ENCODE results near the gene RBP4.
A peak's percentile ranks its signal among the peaks of the same experiment; 100 is the strongest.

RBP4 gene

GRCh38 chr10:93566435-93567276 lies 34.4 kb downstream of the RBP4 start, which contains the start of gene FFAR4:
FFAR4 (plus strand) TSS chr10:93566665; CDS start chr10:93566721, 56 bp downstream.
- DNase-seq (ENCODE audit: low spot score): peak; percentile 54

- DNase-seq (ENCODE audit: low spot score): no peak
Measured at GRCh38 chr10:93565446-93565845, 35.6 kb downstream of the RBP4 start.

GRCh38 chr10:93560541-93560940 lies 40.5 kb downstream of the RBP4 start:
- no peak for DNase-seq (ENCODE audit: low spot score)

DNA sequence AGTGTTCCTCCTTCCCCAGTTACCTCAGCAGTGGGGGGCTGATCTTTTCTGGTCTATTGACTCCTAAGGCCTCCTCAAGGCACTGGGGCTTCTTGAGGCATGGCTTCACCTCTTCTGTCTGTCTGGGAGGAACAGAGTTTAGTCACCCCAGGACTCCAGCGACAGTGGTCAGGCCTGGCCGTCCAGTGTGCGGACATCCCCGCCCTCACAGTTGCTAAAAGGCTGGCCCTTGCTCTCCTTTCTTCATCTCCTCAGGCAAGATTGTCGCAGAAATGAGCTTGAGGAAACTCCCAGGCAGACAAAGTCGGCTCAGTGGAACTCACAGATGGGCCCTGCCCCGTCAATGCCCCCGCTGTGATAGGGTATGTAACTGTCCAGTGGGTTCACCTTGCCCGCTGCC lies 41.5 kb downstream of the RBP4 start:
- DNase-seq (ENCODE audit: low spot score): no peak

DNA sequence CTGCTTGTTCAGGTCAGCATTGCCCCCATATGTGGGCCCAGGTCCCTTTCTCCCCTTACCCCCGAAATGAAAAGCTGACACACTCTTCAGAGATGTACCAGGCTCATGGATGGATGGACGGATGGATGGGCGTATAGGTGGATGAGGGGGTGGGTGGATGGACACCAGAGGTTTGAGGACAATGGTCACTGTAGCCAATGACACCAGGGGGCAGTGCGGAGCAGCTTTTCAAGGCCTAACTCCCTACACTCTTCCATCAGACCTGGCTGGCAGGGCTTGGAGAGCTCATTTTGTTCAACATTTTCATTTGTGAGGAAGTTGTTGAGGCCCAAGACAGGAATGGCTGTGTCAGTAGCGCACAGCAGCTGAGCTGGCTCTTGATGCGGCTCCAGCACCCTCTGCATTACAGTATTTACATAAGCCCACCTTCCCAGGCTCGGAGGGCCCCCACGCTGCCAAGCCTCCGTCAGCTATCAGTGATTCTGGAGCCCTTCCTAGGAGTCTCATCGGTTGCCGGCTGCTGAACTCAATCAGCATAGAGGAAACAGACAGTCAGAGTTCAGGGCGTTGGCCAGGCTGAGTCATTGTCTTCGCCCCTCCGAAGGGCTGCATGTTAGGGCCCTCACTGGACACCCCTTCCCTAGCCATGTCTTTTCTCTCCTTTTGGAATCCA lies 46.1 kb downstream of the RBP4 start:
- DNase-seq (ENCODE audit: low spot score): peak; percentile 61

DNA sequence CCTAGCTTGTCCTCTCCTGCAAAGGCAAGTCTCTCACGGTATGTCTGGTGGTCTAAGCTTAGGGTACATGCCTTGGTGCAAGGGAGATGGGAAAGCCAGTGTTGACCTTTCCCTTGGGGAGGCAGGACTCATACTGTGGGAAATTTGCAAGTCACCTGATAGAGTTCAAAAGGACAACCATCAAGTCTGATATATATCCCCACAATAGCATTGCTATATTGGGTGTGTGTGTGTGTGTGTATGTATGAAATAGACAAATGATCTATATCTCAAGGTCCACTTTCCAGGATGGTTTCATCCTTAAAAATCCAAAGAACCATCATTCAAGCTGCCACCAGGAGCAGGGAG lies 46.7 kb downstream of the RBP4 start:
- no peak for DNase-seq (ENCODE audit: low spot score)

DNA sequence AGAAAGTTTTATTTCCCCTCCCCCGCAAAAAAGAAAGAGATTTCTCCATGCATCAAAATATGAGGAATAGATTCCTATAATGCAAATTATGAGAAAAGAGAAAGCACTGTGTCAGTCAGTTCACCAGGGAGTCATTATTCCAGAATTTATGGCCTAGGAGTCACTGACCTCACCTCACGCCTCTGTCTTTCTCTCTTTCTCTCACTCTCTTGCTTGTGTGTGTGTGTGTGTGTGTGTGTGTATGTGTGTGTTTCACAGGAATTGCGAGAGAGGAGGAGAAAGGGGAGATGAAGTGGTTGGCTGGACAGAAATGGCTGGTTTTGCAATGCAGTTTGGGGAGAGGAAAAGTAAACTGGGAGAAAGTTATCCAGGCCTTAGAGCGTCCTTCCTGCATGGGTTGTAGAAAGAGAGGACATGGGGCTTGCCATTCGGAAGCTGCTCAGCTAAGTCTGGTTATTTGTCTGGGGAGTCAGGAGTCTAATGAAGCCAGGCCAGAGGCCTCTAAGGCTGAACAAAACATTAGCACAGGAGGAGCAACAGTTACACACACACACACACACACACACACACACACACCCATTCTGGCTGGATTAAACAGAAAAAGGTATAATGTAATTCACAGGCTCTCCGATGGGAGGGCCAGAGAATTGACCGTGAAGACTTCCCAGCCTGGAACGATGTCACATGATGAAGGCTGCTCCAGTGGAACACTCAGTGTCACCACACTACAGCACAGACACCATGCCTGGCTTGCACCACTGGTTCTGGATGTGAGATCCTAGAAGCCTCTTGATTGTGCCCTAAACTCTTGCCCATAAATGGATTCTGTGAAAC lies 47.3 kb downstream of the RBP4 start:
- no peak for DNase-seq (ENCODE audit: low spot score)

DNA sequence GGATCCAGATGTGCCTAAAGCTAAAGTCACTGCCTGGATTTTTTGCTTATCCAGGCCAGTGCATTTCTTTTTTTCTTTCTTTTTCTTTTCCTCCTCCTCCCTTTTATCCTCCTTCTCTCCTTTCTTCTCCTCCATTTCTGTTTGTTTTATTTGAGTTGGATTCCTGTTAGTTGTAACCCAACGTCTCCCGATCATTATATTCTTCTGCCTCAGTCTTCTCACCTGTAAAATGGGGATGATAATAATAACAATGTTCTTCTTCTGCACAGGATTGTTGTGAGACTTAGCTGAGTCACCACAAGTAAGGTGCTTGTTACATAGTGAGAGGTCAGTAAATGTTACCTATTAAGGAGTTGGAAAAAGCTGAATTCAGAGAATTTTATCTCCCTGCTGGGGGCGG lies 48.3 kb downstream of the RBP4 start:
- no peak for DNase-seq (ENCODE audit: low spot score)

DNA sequence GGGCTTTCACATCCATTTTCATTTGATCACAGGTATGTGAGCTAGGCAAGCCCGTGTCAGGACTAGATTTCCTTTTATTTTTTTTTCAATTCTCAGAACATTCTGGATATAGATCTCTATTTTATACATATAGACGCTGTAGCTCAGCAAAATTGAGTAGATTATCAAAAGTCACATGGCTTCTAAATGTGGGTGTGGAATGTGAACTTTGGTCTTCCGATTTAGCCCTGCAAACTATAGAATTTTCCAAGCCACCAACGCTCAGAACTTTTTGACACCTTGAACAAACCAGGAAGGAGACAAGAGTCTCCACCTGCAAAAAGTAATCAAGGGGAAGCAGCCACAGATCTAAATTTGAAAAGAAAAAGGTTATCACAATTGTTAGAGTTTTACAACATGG lies 50.4 kb downstream of the RBP4 start:
- no peak for DNase-seq (ENCODE audit: low spot score)

DNA sequence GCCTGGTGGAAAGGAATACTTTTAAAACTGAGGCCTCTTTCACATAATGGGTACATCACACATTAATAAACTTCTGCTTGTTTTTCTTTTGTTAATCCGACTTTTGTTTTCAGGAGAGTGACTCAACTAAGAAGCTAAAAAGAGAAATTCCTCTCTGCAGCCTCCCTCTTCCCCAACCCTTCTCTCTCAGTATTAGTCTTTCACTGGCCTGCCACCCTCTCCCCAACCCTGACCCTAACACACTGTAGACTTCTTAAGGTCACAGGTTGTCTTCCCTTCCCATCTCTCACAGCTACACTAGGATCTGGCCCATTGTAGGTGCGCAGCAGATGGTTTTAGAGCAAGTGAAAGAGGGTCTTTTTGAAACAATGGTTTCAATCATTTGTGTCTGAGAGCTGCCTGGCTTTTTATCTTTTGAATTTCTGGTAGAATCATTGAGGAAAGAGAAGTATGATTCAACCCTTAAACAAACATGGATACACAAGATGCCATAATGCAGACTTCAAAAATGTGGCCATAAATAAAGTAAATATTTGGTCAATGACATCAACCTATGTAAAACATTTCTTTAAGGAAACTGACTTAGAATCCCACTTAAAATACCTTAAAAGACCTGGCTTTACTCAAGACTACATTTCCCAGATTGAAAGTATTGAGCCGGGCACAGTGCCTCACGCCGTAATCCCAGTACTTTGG lies 52.5 kb downstream of the RBP4 start:
- peak; percentile 83 for DNase-seq (ENCODE audit: low spot score)

DNA sequence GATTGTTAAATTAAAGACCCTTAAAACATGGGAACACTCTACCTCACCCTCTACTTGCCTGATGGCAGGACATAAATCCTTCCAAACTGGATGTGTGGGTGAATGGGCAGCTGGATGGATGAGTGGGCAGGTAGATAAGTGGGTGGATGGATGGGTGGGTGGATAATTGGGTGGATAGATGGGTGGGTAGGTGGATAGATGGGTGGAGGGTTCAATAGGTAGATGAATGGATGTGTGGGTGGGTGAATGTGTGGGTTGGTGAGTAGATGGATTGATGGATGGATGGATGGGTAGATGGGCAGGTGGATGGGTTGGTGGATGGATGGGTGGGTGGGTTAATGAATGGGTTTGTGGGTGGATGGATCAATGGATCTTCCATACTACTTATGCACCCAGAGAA lies 53.5 kb downstream of the RBP4 start:
- no peak for DNase-seq (ENCODE audit: low spot score)

- peak; percentile 19 for DNase-seq (ENCODE audit: low spot score)
Measured at GRCh38 chr10:93546995-93547394, 54.0 kb downstream of the RBP4 start.

DNA sequence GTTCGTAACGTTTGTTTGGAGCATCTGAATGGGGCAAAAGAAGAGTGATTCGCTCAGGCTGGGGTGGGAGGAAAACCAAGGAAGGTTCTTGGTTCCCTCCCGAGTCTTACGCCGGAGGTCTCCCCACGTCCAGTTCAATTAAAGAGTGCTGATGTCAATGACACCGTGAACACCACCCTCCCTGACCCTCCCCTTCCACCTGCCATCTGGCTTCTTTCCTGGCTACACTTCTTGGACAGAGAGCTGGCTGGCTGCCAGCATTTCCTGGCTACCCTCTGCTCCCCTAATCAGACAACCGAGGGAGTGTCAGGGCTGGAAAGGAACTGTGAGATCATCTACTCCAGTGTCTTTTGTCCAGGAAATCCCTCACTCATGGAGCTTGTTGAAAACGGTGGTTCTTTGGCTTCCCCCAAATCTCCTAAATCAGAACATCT lies 58.7 kb downstream of the RBP4 start:
- peak; percentile 74 for DNase-seq (ENCODE audit: low spot score)

Measured in LoVo (cell line).